Choroid plexus epithelial cell (primary cell): ENCODE data around the gene DOCK6.

ENCODE experiments used
- DNase-seq: peaks from one replicate; pipeline ENCODE4 v3.0.0-alpha.2; 2010; ENCODE audit warnings: low read depth
- H3K4me3 ChIP-seq: 2 replicates; pipeline ENCODE4 v1.5.1; 2011; ENCODE audit warnings: low read depth, mild to moderate bottlenecking, control low read depth, low read length, moderate library complexity
- CTCF ChIP-seq: conservative IDR thresholded peaks from 2 replicates; pipeline ENCODE4 v1.5.1; 2011; ENCODE audit warnings: low read depth, mild to moderate bottlenecking, control low read depth, inconsistent platforms, low read length, moderate library complexity

The DOCK6 gene

GRCh38 chr19:11176466-11177193 lies 85.7 kb downstream of the DOCK6 start:
- no peak for DNase-seq
- no peak for TF ChIP-seq CTCF
- no peak overlapping the region for H3K4me3 ChIP-seq

- DNase-seq: no peak
- no peak overlapping the region for H3K4me3 ChIP-seq
- no peak for TF ChIP-seq CTCF
Measured at GRCh38 chr19:11175920-11176319, 86.4 kb downstream of the DOCK6 start.

- no peak overlapping the region for H3K4me3 ChIP-seq
- no peak for DNase-seq
- no peak for TF ChIP-seq CTCF
Measured at GRCh38 chr19:11174336-11174735, 88.0 kb downstream of the DOCK6 start.

GRCh38 chr19:11173516-11174155 lies 88.7 kb downstream of the DOCK6 start:
- no peak for DNase-seq
- no peak overlapping the region for H3K4me3 ChIP-seq
- no peak for TF ChIP-seq CTCF

- no peak for DNase-seq
- H3K4me3 ChIP-seq: no peak overlapping the region
- TF ChIP-seq CTCF: no peak
Measured at GRCh38 chr19:11172576-11172975, 89.7 kb downstream of the DOCK6 start.

GRCh38 chr19:11171144-11171543 lies 91.2 kb downstream of the DOCK6 start:
- H3K4me3 ChIP-seq: no peak overlapping the region
- DNase-seq: no peak
- TF ChIP-seq CTCF: no peak
